ENCODE measurements around the gene RFC1. TPM values are rescaled to one million over a fixed set of nuclear protein-coding genes. Genes with fewer than 3 reads are reported as not detected.

Gene RFC1
- total and polyA plus RNA-seq, 9 of the 15 experiments (the other 6 are each of a cell fraction or from before 2014, with no cell fraction given), result 16.8 to 85.6 (median 45.2) TPM

DNA sequence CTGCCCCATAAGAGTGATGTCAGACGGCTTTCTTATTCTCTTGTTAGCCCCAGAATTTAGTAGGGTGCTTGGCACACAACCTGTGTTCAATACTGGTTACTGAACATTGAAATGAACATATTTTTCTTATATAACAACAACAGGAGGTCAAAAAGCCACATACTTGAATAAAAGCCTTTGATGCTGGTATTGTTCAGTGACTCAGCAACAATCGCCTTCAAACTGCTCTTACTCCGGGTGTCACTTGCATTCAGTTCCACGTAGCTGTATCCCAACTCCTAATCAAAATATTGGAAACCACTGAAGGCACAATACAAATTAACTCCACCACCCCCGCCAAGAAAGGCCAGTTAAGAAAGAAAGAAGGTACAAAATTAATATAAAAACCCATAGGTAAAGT is 61.5 kb downstream of the RFC1 start (continued):
- TF ChIP-seq, protein P1, sequence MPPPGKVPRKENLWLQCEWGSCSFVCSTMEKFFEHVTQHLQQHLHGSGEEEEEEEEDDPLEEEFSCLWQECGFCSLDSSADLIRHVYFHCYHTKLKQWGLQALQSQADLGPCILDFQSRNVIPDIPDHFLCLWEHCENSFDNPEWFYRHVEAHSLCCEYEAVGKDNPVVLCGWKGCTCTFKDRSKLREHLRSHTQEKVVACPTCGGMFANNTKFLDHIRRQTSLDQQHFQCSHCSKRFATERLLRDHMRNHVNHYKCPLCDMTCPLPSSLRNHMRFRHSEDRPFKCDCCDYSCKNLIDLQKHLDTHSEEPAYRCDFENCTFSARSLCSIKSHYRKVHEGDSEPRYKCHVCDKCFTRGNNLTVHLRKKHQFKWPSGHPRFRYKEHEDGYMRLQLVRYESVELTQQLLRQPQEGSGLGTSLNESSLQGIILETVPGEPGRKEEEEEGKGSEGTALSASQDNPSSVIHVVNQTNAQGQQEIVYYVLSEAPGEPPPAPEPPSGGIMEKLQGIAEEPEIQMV (tag; conservative IDR thresholded peaks at IDR 0.05; ENCODE audit: low read depth), result no peak
- TF ChIP-seq, protein P2, sequence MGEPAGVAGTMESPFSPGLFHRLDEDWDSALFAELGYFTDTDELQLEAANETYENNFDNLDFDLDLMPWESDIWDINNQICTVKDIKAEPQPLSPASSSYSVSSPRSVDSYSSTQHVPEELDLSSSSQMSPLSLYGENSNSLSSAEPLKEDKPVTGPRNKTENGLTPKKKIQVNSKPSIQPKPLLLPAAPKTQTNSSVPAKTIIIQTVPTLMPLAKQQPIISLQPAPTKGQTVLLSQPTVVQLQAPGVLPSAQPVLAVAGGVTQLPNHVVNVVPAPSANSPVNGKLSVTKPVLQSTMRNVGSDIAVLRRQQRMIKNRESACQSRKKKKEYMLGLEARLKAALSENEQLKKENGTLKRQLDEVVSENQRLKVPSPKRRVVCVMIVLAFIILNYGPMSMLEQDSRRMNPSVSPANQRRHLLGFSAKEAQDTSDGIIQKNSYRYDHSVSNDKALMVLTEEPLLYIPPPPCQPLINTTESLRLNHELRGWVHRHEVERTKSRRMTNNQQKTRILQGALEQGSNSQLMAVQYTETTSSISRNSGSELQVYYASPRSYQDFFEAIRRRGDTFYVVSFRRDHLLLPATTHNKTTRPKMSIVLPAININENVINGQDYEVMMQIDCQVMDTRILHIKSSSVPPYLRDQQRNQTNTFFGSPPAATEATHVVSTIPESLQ (CRISPR knock-in tag; IDR thresholded peaks at IDR 0.05), result no peak
- TF ChIP-seq PHB (CRISPR knock-in tag; IDR thresholded peaks at IDR 0.05), result no peak
- no peak for TF ChIP-seq SMC3 (conservative IDR thresholded peaks at IDR 0.05; ENCODE audit: insufficient read depth, low read depth, low read length)
- no peak for TF ChIP-seq ZNF668 (CRISPR knock-in tag; IDR thresholded peaks at IDR 0.05)
- no peak for TF ChIP-seq ZNF512 (tag; IDR thresholded peaks at IDR 0.05)
- no peak for TF ChIP-seq THRAP3 (IDR thresholded peaks at IDR 0.05; ENCODE audit: borderline replicate concordance)
- no peak for TF ChIP-seq IRF9 (tag; IDR thresholded peaks at IDR 0.05)
- TF ChIP-seq KLF16 (IDR thresholded peaks at IDR 0.05), result no peak
- no peak for TF ChIP-seq ZKSCAN3 (CRISPR knock-in tag; IDR thresholded peaks at IDR 0.05)
- TF ChIP-seq POLR2A (conservative IDR thresholded peaks at IDR 0.05), result no peak
- TF ChIP-seq ZNF121 (CRISPR knock-in tag; conservative IDR thresholded peaks at IDR 0.05), result no peak
- TF ChIP-seq, protein P3, sequence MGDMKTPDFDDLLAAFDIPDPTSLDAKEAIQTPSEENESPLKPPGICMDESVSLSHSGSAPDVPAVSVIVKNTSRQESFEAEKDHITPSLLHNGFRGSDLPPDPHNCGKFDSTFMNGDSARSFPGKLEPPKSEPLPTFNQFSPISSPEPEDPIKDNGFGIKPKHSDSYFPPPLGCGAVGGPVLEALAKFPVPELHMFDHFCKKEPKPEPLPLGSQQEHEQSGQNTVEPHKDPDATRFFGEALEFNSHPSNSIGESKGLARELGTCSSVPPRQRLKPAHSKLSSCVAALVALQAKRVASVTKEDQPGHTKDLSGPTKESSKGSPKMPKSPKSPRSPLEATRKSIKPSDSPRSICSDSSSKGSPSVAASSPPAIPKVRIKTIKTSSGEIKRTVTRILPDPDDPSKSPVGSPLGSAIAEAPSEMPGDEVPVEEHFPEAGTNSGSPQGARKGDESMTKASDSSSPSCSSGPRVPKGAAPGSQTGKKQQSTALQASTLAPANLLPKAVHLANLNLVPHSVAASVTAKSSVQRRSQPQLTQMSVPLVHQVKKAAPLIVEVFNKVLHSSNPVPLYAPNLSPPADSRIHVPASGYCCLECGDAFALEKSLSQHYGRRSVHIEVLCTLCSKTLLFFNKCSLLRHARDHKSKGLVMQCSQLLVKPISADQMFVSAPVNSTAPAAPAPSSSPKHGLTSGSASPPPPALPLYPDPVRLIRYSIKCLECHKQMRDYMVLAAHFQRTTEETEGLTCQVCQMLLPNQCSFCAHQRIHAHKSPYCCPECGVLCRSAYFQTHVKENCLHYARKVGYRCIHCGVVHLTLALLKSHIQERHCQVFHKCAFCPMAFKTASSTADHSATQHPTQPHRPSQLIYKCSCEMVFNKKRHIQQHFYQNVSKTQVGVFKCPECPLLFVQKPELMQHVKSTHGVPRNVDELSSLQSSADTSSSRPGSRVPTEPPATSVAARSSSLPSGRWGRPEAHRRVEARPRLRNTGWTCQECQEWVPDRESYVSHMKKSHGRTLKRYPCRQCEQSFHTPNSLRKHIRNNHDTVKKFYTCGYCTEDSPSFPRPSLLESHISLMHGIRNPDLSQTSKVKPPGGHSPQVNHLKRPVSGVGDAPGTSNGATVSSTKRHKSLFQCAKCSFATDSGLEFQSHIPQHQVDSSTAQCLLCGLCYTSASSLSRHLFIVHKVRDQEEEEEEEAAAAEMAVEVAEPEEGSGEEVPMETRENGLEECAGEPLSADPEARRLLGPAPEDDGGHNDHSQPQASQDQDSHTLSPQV (IDR thresholded peaks at IDR 0.05), result peak; percentile 37; the same call in 1 of the 2 replicates
- no peak for TF ChIP-seq PHF20 (IDR thresholded peaks at IDR 0.05; ENCODE audit: partially characterized antibody)
- TF ChIP-seq PCBP2 (IDR thresholded peaks at IDR 0.05; ENCODE audit: low read depth, low read length, poor library complexity, severe bottlenecking), result no peak
- peak; percentile 28; the same call in 1 of the 2 replicates for TF ChIP-seq MAFK (IDR thresholded peaks at IDR 0.05; ENCODE audit: low read length)
- no peak for TF ChIP-seq ZNF785 (CRISPR knock-in tag; IDR thresholded peaks at IDR 0.05)
- TF ChIP-seq GTF2E2 (tag; IDR thresholded peaks at IDR 0.05), result no peak
- TF ChIP-seq RBFOX2 (IDR thresholded peaks at IDR 0.05; ENCODE audit: low read depth, low read length), result no peak
- peak; percentile 53 for TF ChIP-seq MAFF (IDR thresholded peaks at IDR 0.05; ENCODE audit: low read length)
